Endothelial cell of umbilical vein (primary cell): Measurements from ENCODE around the gene CCDC9.

ENCODE experiments used
- CTCF ChIP-seq, 2 donors: IDR thresholded peaks; 1 replicate in 1 of 2; 2 replicates in 1 of 2; pipeline ENCODE4 v1.5.1; 2011; ENCODE audit warnings: low read length in 2 of 2, mild to moderate bottlenecking in 2 of 2, moderate library complexity in 2 of 2, control low read depth in 1 of 2, inconsistent platforms in 1 of 2, low read depth in 1 of 2; ENCODE audit not compliant: insufficient read depth in 1 of 2; ENCODE audit errors: extremely low read depth in 1 of 2
- EZH2 ChIP-seq: IDR thresholded peaks from 2 replicates; pipeline ENCODE4 v1.6.1; 2012; ENCODE audit warnings: borderline replicate concordance, low read depth, mild to moderate bottlenecking, moderate library complexity, low read length, inconsistent platforms; ENCODE audit not compliant: severe bottlenecking
- FOS ChIP-seq: IDR thresholded peaks from 2 replicates; pipeline ENCODE4 v1.6.1; 2011; ENCODE audit warnings: mild to moderate bottlenecking, low read length, moderate library complexity, borderline replicate concordance; ENCODE audit not compliant: insufficient read depth
- JUN ChIP-seq: IDR thresholded peaks from 2 replicates; pipeline ENCODE4 v1.6.1; 2011; ENCODE audit warnings: borderline replicate concordance, low read depth; ENCODE audit not compliant: insufficient read length, insufficient read depth
- MAX ChIP-seq: IDR thresholded peaks from 2 replicates; pipeline ENCODE4 v1.6.1; 2011; ENCODE audit not compliant: insufficient read depth, insufficient read length
- POLR2A ChIP-seq: IDR thresholded peaks from 2 replicates; pipeline ENCODE4 v1.6.1; 2012; ENCODE audit warnings: low read depth, mild to moderate bottlenecking, control low read depth, low read length
- POLR2AphosphoS5 ChIP-seq: IDR thresholded peaks from 2 replicates; pipeline ENCODE4 v1.6.1; 2012; ENCODE audit warnings: low read depth, mild to moderate bottlenecking, control low read depth, low read length, moderate library complexity; ENCODE audit not compliant: insufficient read depth

- TF ChIP-seq CTCF (IDR thresholded peaks at IDR 0.05; ENCODE audit: extremely low read depth in 1 of 2, insufficient read depth in 1 of 2, low read depth in 1 of 2, low read length in 2 of 2) (peak; percentile 69 to 85), POLR2A (no peak), EZH2 (no peak), POLR2AphosphoS5 (no peak), MAX (no peak), FOS (no peak), JUN (no peak)
Observed at GRCh38 chr19:47210689-47211316, 45.5 kb upstream of the CCDC9 start.
